ENCODE data around the gene NSF.

The NSF gene

GRCh38 chr17:46773221-46773605 is 182.7 kb downstream of the NSF start:
- H3K27ac ChIP-seq (replicated peaks) = no peak overlapping the region
- peaks cover 40% of the 10 kb centered on the region for H3K27me3 ChIP-seq (ENCODE audit: insufficient read depth, poor library complexity, severe bottlenecking)
- no peak overlapping the region for H3K4me3 ChIP-seq (replicated peaks; ENCODE audit: insufficient read depth, low read length)
- no peak for TF ChIP-seq CTCF (IDR thresholded peaks at IDR 0.05; ENCODE audit: insufficient read depth, low read length)
- no peak for TF ChIP-seq POLR2AphosphoS5 (IDR thresholded peaks at IDR 0.05; ENCODE audit: low read depth)
- TF ChIP-seq SPI1 (IDR thresholded peaks at IDR 0.05; ENCODE audit: borderline replicate concordance, low read depth) = no peak
- TF ChIP-seq GABPA (IDR thresholded peaks at IDR 0.05; ENCODE audit: low read depth) = no peak
- no peak for TF ChIP-seq REST (IDR thresholded peaks at IDR 0.05; ENCODE audit: insufficient replicate concordance, low read depth)
- DNase-seq (ENCODE audit: low read depth in 1 of 2, low spot score in 1 of 2) = no peak

DNA sequence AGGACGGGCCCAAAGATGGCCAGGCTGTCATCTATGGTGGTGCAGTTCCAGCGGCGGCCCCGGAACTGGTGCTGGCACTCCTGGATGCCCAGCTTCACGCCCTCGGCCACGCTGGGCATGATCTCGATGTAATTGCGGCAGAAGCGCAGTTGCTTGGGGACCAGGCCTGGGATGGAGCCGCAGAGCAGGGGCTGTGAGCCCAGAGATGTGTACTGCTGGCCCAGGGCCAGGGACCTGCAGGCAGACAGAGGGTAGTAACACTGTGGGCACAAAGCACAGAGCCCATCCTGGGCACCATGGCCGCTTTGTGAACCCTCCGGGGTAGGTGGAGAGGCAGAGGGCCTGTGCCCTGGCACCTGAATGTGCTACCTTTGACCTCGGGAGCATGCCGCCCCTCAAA is 183.2 kb downstream of the NSF start:
- Histone ChIP-seq H3K27ac (replicated peaks) (no peak overlapping the region), H3K4me3 (replicated peaks; ENCODE audit: insufficient read depth, low read length) (no peak overlapping the region), H3K27me3 (ENCODE audit: insufficient read depth, poor library complexity, severe bottlenecking) (peaks cover 40% of the 10 kb centered on the region)
- no peak for TF ChIP-seq POLR2AphosphoS5 (IDR thresholded peaks at IDR 0.05; ENCODE audit: low read depth)
- TF ChIP-seq GABPA (IDR thresholded peaks at IDR 0.05; ENCODE audit: low read depth) = no peak
- TF ChIP-seq REST (IDR thresholded peaks at IDR 0.05; ENCODE audit: insufficient replicate concordance, low read depth) = no peak
- no peak for TF ChIP-seq CTCF (IDR thresholded peaks at IDR 0.05; ENCODE audit: insufficient read depth, low read length)
- TF ChIP-seq SPI1 (IDR thresholded peaks at IDR 0.05; ENCODE audit: borderline replicate concordance, low read depth) = no peak
- no peak for DNase-seq (ENCODE audit: low read depth in 1 of 2, low spot score in 1 of 2)

DNA sequence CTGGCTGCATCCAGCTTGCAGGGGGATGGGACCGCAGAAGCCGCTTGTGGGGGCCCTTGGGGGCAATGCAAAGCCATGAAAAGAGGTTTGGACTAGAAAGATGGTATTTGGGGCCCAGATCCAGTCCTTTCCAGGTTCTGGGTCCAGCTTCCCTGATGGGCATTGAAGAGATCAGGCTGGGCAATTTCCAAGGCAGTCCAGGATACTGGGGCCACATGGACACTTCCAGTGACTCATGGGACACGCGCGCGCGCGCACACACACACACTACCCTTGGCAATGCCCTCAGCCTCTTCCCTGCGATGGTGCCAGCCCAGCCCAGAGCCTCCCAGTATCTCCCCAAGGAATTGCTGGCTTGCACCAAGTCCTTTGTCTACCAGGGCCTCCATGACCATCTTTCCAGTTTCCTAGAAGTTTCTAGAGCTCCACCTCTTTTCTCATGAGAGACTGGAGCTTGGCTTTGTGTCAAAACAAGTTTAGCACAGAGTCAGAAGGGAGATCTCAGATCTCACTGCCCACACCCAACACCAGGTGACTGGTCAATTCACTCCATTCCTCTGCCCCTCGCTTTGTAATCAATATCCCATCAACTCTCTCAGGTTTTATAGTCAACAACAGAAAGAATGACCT is 183.8 kb downstream of the NSF start:
- Histone ChIP-seq H3K4me3 (replicated peaks; ENCODE audit: insufficient read depth, low read length) (no peak overlapping the region), H3K27me3 (ENCODE audit: insufficient read depth, poor library complexity, severe bottlenecking) (peaks cover 40% of the 10 kb centered on the region), H3K27ac (replicated peaks) (no peak overlapping the region)
- no peak for TF ChIP-seq SPI1 (IDR thresholded peaks at IDR 0.05; ENCODE audit: borderline replicate concordance, low read depth)
- TF ChIP-seq POLR2AphosphoS5 (IDR thresholded peaks at IDR 0.05; ENCODE audit: low read depth) = no peak
- no peak for DNase-seq (ENCODE audit: low read depth in 1 of 2, low spot score in 1 of 2)

DNA sequence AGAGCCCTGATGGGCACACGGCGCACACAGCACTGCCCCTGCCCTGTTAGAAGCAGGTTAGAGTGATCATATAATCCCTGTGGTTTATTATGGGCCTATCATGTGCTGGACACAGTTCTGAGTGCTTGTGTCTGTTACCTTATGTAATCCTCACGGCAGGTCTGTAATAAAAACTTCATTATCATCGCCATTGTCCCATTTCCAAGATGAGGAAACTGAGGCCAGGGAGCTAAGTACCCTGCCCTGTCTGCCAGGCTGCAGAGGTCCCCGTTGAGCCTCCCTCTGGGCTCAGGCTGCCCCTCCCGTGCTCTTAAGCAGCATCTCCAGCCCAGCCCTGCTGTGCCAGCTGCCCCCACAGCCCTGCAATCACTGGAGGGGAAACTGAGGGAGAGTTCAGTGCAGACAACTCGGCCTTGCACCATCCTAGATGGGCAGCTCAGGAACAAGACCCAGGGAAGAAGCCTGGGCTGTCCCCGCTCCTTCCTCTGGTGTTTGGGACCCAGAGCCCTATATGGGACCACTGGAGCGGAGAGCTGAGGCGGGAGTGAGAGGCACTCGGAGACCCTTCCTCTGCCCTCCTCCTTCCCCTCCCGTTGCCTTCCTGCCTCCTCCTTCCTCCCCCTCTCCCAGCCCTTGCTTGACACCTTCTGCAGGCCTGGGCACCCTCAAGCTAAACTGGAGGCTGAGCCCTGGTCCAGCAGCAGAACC is 186.0 kb downstream of the NSF start:
- no peak for DNase-seq (ENCODE audit: low read depth in 1 of 2, low spot score in 1 of 2)
- TF ChIP-seq SPI1 (IDR thresholded peaks at IDR 0.05; ENCODE audit: borderline replicate concordance, low read depth) (no peak), REST (IDR thresholded peaks at IDR 0.05; ENCODE audit: insufficient replicate concordance, low read depth) (no peak), GABPA (IDR thresholded peaks at IDR 0.05; ENCODE audit: low read depth) (no peak), POLR2AphosphoS5 (IDR thresholded peaks at IDR 0.05; ENCODE audit: low read depth) (no peak), CTCF (IDR thresholded peaks at IDR 0.05; ENCODE audit: insufficient read depth, low read length) (no peak)
- H3K27ac ChIP-seq (replicated peaks) = no peak overlapping the region
- no peak overlapping the region for H3K4me3 ChIP-seq (replicated peaks; ENCODE audit: insufficient read depth, low read length)
- peaks cover 27% of the 10 kb centered on the region for H3K27me3 ChIP-seq (ENCODE audit: insufficient read depth, poor library complexity, severe bottlenecking)

Data from HL-60 (cell line).